ENCODE results near the gene ANO6. TPM values are rescaled to one million over a fixed set of nuclear protein-coding genes. Genes with fewer than 3 reads are reported as not detected.

ANO6 gene
- polyA plus RNA-seq, 1 donor from 2014 or later = 9.0 TPM

GRCh38 chr12:45296046-45296586, 80.2 kb downstream of the ANO6 start:
- H4K20me1 ChIP-seq (ENCODE audit: insufficient read depth) = no peaks in the 10 kb centered on the region
- no peaks in the 10 kb centered on the region for H3K27me3 ChIP-seq (ENCODE audit: insufficient read depth, low read depth, low read length)
- H3K27ac ChIP-seq (ENCODE audit: low read length) = no peak overlapping the region
- H3K9me2 ChIP-seq (ENCODE audit: insufficient read depth, low read length) = no peaks in the 10 kb centered on the region
- no peak overlapping the region for H3K4me2 ChIP-seq (ENCODE audit: low read length)
- no peaks in the 10 kb centered on the region for H3K79me2 ChIP-seq (replicated peaks; ENCODE audit: insufficient read depth, low read length)
- no peak overlapping the region for H3K9ac ChIP-seq (ENCODE audit: low read length)
- no peak overlapping the region for H3K4me3 ChIP-seq (ENCODE audit: low read length)
- no peaks in the 10 kb centered on the region for H3K9me3 ChIP-seq (ENCODE audit: low read length)
- H3K36me3 ChIP-seq (ENCODE audit: insufficient read depth, low read length) = no peaks in the 10 kb centered on the region
- H2AFZ ChIP-seq (ENCODE audit: low read depth, low read length) = no peak overlapping the region
- no peak for TF ChIP-seq POLR2AphosphoS5 (IDR thresholded peaks at IDR 0.05)
- TF ChIP-seq CTCF (IDR thresholded peaks at IDR 0.05; ENCODE audit: poor library complexity, severe bottlenecking) = no peak
- TF ChIP-seq EZH2 (IDR thresholded peaks at IDR 0.05; ENCODE audit: borderline replicate concordance, insufficient read depth, low read length, poor library complexity, severe bottlenecking) = no peak
- no peak for TF ChIP-seq RAD21 (conservative IDR thresholded peaks at IDR 0.05)
- no peak for TF ChIP-seq TAF1 (IDR thresholded peaks at IDR 0.05; ENCODE audit: low read depth)
- no peak for TF ChIP-seq REST (IDR thresholded peaks at IDR 0.05; ENCODE audit: borderline replicate concordance)
- no peak for TF ChIP-seq SMC3 (conservative IDR thresholded peaks at IDR 0.05; ENCODE audit: poor library complexity)
- TF ChIP-seq EP300 (conservative IDR thresholded peaks at IDR 0.05; ENCODE audit: poor library complexity, severe bottlenecking) = no peak
- TF ChIP-seq MXI1 (conservative IDR thresholded peaks at IDR 0.05; ENCODE audit: poor library complexity, severe bottlenecking) = no peak
- H3F3A ChIP-seq (ENCODE audit: insufficient read depth, low read length, poor library complexity, severe bottlenecking) = no peaks in the 10 kb centered on the region

GRCh38 chr12:45298047-45298446, 82.2 kb downstream of the ANO6 start:
- no peaks in the 10 kb centered on the region for H4K20me1 ChIP-seq (ENCODE audit: insufficient read depth)
- no peak overlapping the region for H2AFZ ChIP-seq (ENCODE audit: low read depth, low read length)
- no peaks in the 10 kb centered on the region for H3K27me3 ChIP-seq (ENCODE audit: insufficient read depth, low read depth, low read length)
- H3K9me2 ChIP-seq (ENCODE audit: insufficient read depth, low read length) = no peaks in the 10 kb centered on the region
- H3K27ac ChIP-seq (ENCODE audit: low read length) = no peak overlapping the region
- TF ChIP-seq SMC3 (conservative IDR thresholded peaks at IDR 0.05; ENCODE audit: poor library complexity) (no peak), TAF1 (IDR thresholded peaks at IDR 0.05; ENCODE audit: low read depth) (no peak), CTCF (IDR thresholded peaks at IDR 0.05; ENCODE audit: poor library complexity, severe bottlenecking) (no peak), EP300 (conservative IDR thresholded peaks at IDR 0.05; ENCODE audit: poor library complexity, severe bottlenecking) (no peak), REST (IDR thresholded peaks at IDR 0.05; ENCODE audit: borderline replicate concordance) (no peak), RAD21 (conservative IDR thresholded peaks at IDR 0.05) (no peak), MXI1 (conservative IDR thresholded peaks at IDR 0.05; ENCODE audit: poor library complexity, severe bottlenecking) (no peak), EZH2 (IDR thresholded peaks at IDR 0.05; ENCODE audit: borderline replicate concordance, insufficient read depth, low read length, poor library complexity, severe bottlenecking) (no peak), POLR2AphosphoS5 (IDR thresholded peaks at IDR 0.05) (no peak)
- no peaks in the 10 kb centered on the region for H3F3A ChIP-seq (ENCODE audit: insufficient read depth, low read length, poor library complexity, severe bottlenecking)
- H3K4me2 ChIP-seq (ENCODE audit: low read length) = no peak overlapping the region
- H3K36me3 ChIP-seq (ENCODE audit: insufficient read depth, low read length) = no peaks in the 10 kb centered on the region
- H3K4me3 ChIP-seq (ENCODE audit: low read length) = no peak overlapping the region
- H3K9ac ChIP-seq (ENCODE audit: low read length) = no peak overlapping the region
- no peaks in the 10 kb centered on the region for H3K79me2 ChIP-seq (replicated peaks; ENCODE audit: insufficient read depth, low read length)
- H3K9me3 ChIP-seq (ENCODE audit: low read length) = no peaks in the 10 kb centered on the region
